Measurements from ENCODE around the gene LIMK2.
"Not testable (repeated sequence)": the region's sequence is repeated elsewhere in the genome, so short reads cannot be mapped to it uniquely, and the experiment has no call there.

Gene LIMK2

GRCh38 chr22:31241936-31242335 is 29.8 kb downstream of the LIMK2 start:
- DNase-seq (ENCODE audit: low read depth in 4 of 4, low spot score in 1 of 4), result no peak

- DNase-seq (ENCODE audit: low read depth in 4 of 4, low spot score in 1 of 4), result no peak
Observed at GRCh38 chr22:31243339-31244045, 31.4 kb downstream of the LIMK2 start.

- DNase-seq (ENCODE audit: low read depth in 4 of 4, low spot score in 1 of 4), result no peak
Observed at GRCh38 chr22:31244046-31244942, 32.2 kb downstream of the LIMK2 start.

- DNase-seq (ENCODE audit: low read depth in 4 of 4, low spot score in 1 of 4), result no peak
Observed at GRCh38 chr22:31244943-31245451, 32.9 kb downstream of the LIMK2 start.

DNA sequence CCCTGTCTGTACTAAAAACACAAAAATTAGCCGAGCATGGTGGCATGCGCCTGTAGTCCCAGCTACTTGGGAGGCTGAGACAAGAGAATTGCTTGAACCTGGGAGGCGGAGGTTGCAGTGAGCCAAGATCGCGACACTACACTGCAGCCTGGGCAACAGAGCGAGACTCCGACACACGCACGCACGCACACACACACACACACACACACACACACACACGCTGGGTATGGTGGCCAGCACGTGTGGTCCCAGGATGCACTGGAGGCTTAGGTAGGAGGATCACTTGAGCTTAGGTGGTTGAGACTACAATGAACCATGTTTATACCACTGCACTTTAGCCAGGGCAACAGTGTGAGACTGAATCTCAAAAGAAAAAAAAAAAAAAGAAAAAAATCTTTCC is 33.9 kb downstream of the LIMK2 start:
- DNase-seq (ENCODE audit: low read depth in 4 of 4, low spot score in 1 of 4), result not testable (repeated sequence)

GRCh38 chr22:31246687-31247086 is 34.6 kb downstream of the LIMK2 start:
- DNase-seq (ENCODE audit: low read depth in 4 of 4, low spot score in 1 of 4), result no peak

GRCh38 chr22:31247726-31248125 is 35.6 kb downstream of the LIMK2 start:
- no peak for DNase-seq (ENCODE audit: low read depth in 4 of 4, low spot score in 1 of 4)

- DNase-seq (ENCODE audit: low read depth in 4 of 4, low spot score in 1 of 4), result peak in 3 of 4 experiments; percentile 25 to 46 (median 39)
Observed at GRCh38 chr22:31248138-31248745, 36.1 kb downstream of the LIMK2 start.

DNA sequence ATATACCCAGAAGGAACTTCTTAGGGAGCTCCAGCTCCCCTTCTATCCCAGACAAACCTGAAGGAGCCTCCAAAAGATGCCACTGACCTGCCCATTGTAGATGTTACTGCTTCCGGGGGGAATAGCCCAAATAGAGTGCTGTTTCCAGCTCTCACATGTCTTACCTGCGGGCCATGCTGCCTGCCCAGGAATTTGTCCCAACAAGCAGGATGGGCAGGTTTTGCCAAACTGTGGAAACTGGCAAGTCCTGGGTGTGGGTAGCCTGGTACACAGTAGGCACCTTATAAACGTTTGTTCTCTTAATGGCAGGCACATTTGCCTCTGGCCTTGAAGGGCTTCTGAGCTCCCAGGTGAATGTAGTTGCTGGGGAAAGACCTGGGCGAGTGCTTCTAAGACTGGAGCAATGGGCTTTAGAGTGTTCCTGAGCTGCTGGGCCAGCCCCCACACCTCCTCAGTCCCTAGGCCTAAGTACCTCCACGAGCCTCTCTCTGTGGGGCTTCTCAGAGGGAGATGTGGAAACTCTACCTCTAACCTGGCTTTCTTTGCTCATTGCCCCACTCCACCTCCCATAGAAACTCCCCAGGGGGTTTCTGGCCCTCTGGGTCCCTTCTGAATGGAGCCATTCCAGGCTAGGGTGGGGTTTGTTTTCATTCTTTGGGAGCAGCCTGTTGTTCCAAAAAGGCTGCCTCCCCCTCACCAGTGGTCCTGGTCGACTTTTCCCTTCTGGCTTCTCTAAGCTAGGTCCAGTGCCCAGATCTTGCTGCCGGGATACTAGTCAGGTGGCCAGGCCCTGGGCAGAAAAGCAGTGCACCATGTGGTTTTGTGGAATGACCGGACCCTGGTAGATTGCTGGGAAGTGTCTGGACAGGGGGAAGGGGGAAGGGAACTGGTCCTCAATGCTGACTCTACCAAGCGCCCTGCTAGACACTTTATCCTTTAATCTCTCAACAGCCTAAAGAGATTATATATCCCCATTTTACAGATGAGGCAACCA is 37.2 kb downstream of the LIMK2 start:
- DNase-seq (ENCODE audit: low read depth in 4 of 4, low spot score in 1 of 4), result no peak

DNA sequence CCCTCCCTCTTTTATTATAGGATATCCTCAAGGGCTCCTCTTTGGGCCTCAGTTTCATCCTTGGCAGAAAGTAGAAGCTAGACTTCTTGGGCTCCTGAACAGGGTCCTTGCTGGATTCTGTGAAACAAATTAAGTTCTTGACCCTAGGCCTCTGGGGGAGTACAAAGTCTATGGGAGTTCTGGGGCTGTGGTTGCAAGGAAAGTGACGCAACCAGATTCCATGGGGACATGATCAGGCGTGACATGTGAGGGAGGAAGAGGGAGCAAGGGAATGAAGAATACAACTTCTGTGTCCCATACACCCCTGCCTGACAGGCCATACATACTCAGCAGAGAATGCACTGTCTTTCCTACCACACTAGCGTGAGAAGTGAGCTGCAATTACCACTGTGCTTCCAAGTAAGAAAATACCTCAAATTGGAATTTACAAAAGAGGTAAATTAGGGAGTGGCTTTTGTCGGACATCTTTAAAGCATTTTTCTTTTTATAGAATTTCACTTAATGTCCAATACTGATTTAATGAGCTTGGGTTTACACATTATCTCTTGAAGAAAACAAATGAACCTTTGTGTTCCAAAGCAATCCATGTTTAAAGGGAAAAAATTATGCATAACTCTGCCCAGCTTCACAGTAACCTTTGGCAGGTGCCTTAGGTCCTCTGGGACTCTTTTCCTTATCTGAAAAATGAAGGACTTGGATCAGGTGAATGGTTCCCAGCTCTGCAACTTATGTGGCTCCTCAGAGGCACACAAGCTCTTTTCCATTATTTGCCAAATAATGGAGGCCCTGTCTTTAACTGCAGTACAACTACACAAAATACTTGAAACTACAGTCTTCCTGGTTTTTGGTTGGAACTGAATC is 38.9 kb downstream of the LIMK2 start:
- DNase-seq (ENCODE audit: low read depth in 4 of 4, low spot score in 1 of 4), result no peak

DNA sequence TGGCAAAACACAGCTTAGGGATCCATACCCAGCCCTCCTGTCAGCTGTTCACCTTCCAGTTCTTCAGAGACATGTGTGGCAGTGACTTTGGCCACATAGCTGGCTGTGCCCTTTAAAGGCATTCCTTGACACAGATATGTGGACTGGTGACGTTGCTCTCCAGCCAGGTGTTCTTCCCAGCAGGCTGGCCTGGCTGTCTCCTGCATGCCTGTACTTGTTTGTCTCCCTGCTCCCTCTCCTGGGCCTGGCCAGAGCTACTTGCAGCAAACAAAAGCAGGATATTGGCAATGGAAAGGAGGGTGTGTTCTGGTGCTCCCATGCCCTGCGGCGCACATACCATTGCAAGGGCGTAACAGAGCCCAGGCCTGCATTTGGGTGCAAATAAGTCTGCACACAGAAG is 41.9 kb downstream of the LIMK2 start:
- no peak for DNase-seq (ENCODE audit: low read depth in 4 of 4, low spot score in 1 of 4)

DNA sequence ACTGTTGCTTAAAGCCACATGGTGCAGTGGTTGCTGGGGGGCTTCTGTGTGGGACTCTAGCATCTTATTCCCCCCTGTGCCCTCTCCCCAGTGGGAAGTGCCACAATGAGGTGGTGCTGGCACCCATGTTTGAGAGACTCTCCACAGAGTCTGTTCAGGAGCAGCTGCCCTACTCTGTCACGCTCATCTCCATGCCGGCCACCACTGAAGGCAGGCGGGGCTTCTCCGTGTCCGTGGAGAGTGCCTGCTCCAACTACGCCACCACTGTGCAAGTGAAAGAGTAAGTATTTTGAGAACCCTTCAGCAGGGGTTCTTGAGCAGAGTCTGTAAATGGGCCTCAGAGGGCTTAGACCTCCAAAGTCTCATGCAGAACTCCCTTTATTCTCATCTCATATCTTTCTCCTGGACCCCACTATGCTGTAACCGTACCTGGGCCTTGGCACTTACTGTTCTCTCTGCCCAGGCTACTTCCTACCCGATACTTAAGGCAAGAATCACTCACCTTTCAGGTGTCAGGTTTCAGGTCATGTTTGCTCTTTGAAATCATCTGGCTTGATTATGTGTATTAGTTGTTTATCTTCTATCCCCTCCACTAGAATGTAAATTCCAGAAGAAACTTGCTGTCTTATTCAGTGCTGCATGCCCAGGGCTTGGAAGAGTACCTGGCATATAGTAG is 47.8 kb downstream of the LIMK2 start:
- DNase-seq (ENCODE audit: low read depth in 4 of 4, low spot score in 1 of 4), result no peak

- DNase-seq (ENCODE audit: low read depth in 4 of 4, low spot score in 1 of 4), result no peak
Observed at GRCh38 chr22:31260474-31260856, 48.4 kb downstream of the LIMK2 start.

- no peak for DNase-seq (ENCODE audit: low read depth in 4 of 4, low spot score in 1 of 4)
Observed at GRCh38 chr22:31262312-31263133, 50.4 kb downstream of the LIMK2 start.

DNA sequence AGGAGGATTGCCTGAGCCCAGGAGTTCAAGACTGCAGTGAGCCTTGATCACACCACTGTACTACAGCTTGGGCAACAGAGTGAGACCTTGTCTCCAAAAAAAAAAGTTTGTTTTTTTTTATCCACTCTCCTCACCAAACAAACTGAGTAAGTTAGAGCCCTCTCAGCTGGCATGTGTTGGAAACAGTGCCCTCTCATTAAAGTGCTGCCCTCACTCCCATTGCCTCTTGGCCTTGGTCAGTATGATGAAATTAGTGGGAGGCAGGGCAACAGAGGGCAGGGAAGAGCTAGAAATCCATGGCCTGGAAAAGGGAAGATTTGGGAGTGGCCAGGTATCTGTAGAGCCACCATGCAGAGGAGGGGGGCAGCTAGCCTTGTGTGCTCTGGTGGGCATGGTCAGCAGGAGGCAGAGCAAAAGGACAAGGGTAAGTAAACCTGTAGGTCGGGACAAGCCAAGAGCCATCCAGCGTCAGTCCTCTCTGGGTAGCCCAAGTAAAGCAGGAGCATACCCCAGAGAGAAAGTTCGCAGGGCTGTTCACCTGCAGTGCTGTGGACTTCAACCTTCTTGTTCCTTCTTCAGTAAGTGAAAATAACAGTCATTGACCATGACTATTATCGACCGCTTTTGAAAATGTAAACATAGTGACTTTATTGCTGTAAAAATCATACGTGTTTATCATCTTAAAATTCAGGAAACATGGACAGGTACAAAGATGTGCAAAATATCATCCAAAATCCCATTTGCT is 52.0 kb downstream of the LIMK2 start:
- DNase-seq (ENCODE audit: low read depth in 4 of 4, low spot score in 1 of 4), result no peak

GRCh38 chr22:31268281-31268680 is 56.2 kb downstream of the LIMK2 start:
- no peak for DNase-seq (ENCODE audit: low read depth in 4 of 4, low spot score in 1 of 4)

GRCh38 chr22:31269892-31270579 is 57.9 kb downstream of the LIMK2 start:
- no peak for DNase-seq (ENCODE audit: low read depth in 4 of 4, low spot score in 1 of 4)

Measured in stimulated activated CD4-positive, alpha-beta T cell treated with anti-CD3 and anti-CD28 coated beads, Interleukin-1b, Interleukin-23, amount 100 ng/mL, for 24 hours (primary cell).